LNCaP clone FGC (cell line): Measurements from ENCODE around the gene CFAP251.

ENCODE experiments used
- DNase-seq: peaks from one replicate; pipeline ENCODE4 v3.0.0-alpha.2; 2011; ENCODE audit warnings: low read depth
- H3K4me3 ChIP-seq: 2 replicates; pipeline ENCODE4 v1.5.1; 2011; ENCODE audit warnings: mild to moderate bottlenecking, low read depth, low read length, control low read depth
- TF ChIP-seq, protein P1 (sequence below): IDR thresholded peaks from 2 replicates; pipeline ENCODE4 v1.5.1; 2012; ENCODE audit warnings: mild to moderate bottlenecking; ENCODE audit not compliant: control insufficient read depth, insufficient read depth; ENCODE audit errors: extremely low read depth

The CFAP251 gene

GRCh38 chr12:121957861-121958515, 39.6 kb downstream of the CFAP251 start:
- no peak overlapping the region for H3K4me3 ChIP-seq
- TF ChIP-seq, protein P1, sequence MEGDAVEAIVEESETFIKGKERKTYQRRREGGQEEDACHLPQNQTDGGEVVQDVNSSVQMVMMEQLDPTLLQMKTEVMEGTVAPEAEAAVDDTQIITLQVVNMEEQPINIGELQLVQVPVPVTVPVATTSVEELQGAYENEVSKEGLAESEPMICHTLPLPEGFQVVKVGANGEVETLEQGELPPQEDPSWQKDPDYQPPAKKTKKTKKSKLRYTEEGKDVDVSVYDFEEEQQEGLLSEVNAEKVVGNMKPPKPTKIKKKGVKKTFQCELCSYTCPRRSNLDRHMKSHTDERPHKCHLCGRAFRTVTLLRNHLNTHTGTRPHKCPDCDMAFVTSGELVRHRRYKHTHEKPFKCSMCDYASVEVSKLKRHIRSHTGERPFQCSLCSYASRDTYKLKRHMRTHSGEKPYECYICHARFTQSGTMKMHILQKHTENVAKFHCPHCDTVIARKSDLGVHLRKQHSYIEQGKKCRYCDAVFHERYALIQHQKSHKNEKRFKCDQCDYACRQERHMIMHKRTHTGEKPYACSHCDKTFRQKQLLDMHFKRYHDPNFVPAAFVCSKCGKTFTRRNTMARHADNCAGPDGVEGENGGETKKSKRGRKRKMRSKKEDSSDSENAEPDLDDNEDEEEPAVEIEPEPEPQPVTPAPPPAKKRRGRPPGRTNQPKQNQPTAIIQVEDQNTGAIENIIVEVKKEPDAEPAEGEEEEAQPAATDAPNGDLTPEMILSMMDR, result no peak
- no peak for DNase-seq

GRCh38 chr12:121958541-121959240, 40.3 kb downstream of the CFAP251 start:
- DNase-seq, result no peak
- no peak overlapping the region for H3K4me3 ChIP-seq
- TF ChIP-seq, protein P1, result no peak

GRCh38 chr12:121960541-121960940, 42.1 kb downstream of the CFAP251 start:
- H3K4me3 ChIP-seq, result no peak overlapping the region
- no peak for DNase-seq
- TF ChIP-seq, protein P1, result no peak

- H3K4me3 ChIP-seq, result no peak overlapping the region
- DNase-seq, result no peak
These were observed 42.9 kb downstream of the CFAP251 start for GRCh38 chr12:121961195-121961879.

DNA sequence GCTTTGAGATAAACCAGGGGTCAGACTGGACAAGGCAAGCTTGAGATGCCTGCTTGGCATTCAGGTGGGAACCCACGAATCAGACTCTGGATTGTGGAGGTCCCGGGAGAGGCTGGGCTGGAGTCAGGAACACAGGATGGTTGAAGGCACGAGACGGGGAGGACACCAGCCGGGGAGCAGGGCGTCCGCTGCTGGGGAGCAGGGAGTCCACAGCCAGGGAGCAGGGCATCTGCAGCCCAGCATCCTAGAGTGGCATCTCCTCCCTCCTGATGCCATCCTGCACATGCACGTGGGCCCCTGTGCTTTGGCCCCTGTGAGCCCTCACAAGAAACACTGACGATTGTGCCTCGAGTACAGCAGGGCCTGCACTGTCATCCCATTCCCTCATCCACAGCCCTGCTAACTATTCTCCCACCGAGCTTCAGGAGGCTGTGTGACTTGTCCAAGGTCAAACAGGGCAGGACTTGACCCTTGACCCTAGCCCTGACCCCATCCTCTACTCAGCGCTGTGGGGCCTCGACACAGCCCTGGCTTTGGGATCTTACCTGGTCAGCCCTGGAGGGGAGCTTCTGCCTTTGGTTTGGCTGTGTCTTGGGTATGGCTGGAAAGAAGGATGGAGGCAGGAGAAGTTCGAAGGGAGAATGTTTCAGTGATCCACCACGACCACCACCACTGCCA, 45.1 kb downstream of the CFAP251 start:
- no peak overlapping the region for H3K4me3 ChIP-seq
- TF ChIP-seq, protein P1, result no peak
- no peak for DNase-seq

More at GRCh38 chr12:121961195-121961879, 42.9 kb downstream of the CFAP251 start:
- TF ChIP-seq, protein P1, result no peak

- DNase-seq, result peak; percentile 60
- TF ChIP-seq, protein P1, result no peak
- H3K4me3 ChIP-seq, result no peak overlapping the region
These were observed 46.6 kb downstream of the CFAP251 start for GRCh38 chr12:121964813-121965643.
